H1 (cell line): ENCODE measurements around the gene MYLK4. TPM values are rescaled to one million over a fixed set of nuclear protein-coding genes. Genes with fewer than 3 reads are reported as not detected.

Experiments
- CTCF ChIA-PET: fragments of 300-600 bp; sonication (Branson Sonifier 250); formaldehyde crosslinking; loops from one replicate; lab custom pipeline; 2021; ENCODE audit not compliant: partially characterized antibody; lab: Charles Lee
- POLR2A ChIA-PET: fragments of 300-600 bp; sonication (Branson Sonifier 250); formaldehyde crosslinking; loops from one replicate; lab custom pipeline; 2021; ENCODE audit warnings: inconsistent platforms; ENCODE audit not compliant: partially characterized antibody; lab: Charles Lee
- DNase-seq, 2 experiments: peaks; one replicate each; pipeline versions ENCODE4 v3.0.0 to v3.0.0-alpha.2; 2010 to 2022; ENCODE audit warnings: low spot score in 2 of 2, low read depth in 1 of 2, mixed read lengths in 1 of 2
- FAIRE-seq: peaks from 2 replicates; lab custom pipeline; 2011; peaks lifted over from hg19 to GRCh38; lab: Jason Lieb, UNC
- H2AFZ ChIP-seq: 2 replicates; pipeline ENCODE4 v1.8.1; 2012; ENCODE audit warnings: low read length, inconsistent platforms
- H2AK5ac ChIP-seq: 2 replicates; pipeline ENCODE4 v1.6.1; 2013; ENCODE audit warnings: low read depth, low read length
- H2BK120ac ChIP-seq: replicated peaks from 2 replicates; pipeline ENCODE3; 2013; ENCODE audit warnings: low read depth, low read length, inconsistent platforms
- H2BK12ac ChIP-seq: 2 replicates; pipeline ENCODE4 v1.6.1; 2013; ENCODE audit warnings: low read depth, low read length
- H2BK15ac ChIP-seq: 2 replicates; pipeline ENCODE4 v1.6.1; 2013; ENCODE audit warnings: low read length
- H2BK20ac ChIP-seq: 2 replicates; pipeline ENCODE4 v1.6.1; 2013; ENCODE audit warnings: low read length
- H2BK5ac ChIP-seq: 2 replicates; pipeline ENCODE4 v1.6.1; 2013; ENCODE audit warnings: low read depth, low read length
- H3K14ac ChIP-seq: 2 replicates; pipeline ENCODE4 v1.6.1; 2013; ENCODE audit warnings: inconsistent platforms; ENCODE audit not compliant: insufficient read length
- H3K18ac ChIP-seq: 2 replicates; pipeline ENCODE4 v1.6.1; 2013; ENCODE audit warnings: low read length; ENCODE audit errors: extremely low read depth
- H3K23ac ChIP-seq: 2 replicates; pipeline ENCODE4 v1.6.1; 2013; ENCODE audit warnings: inconsistent platforms; ENCODE audit not compliant: insufficient read length
- H3K23me2 ChIP-seq: 2 replicates; pipeline ENCODE4 v1.6.1; 2013; ENCODE audit warnings: low read depth, low read length
- H3K27ac ChIP-seq: 2 replicates; pipeline ENCODE4 v1.6.1; 2011; ENCODE audit warnings: low read depth, low read length, inconsistent platforms
- H3K27me3 ChIP-seq, 4 experiments: replicated peaks in 1 of 4; 1 replicate in 1 of 4; 2 replicates in 3 of 4; pipeline versions ENCODE4 v1.6.1 to v1.8.1; 2011 to 2013; ENCODE audit warnings: low read length in 3 of 4, mild to moderate bottlenecking in 3 of 4, inconsistent platforms in 2 of 4, mixed read lengths in 2 of 4, moderate library complexity in 1 of 4; ENCODE audit not compliant: control insufficient read depth in 3 of 4, insufficient read depth in 3 of 4; ENCODE audit errors: extremely low read depth in 1 of 4
- H3K36me3 ChIP-seq, 4 experiments: 2 replicates each; pipeline versions ENCODE4 v1.6.1 to v1.8.1; 2011 to 2013; ENCODE audit warnings: mild to moderate bottlenecking in 4 of 4, low read length in 3 of 4, moderate library complexity in 2 of 4, control low read depth in 1 of 4, inconsistent platforms in 1 of 4; ENCODE audit not compliant: insufficient read depth in 4 of 4, control insufficient read depth in 2 of 4
- H3K4ac ChIP-seq: replicated peaks from 2 replicates; pipeline ENCODE3; 2013; ENCODE audit warnings: low read length, low read depth, mixed read lengths, inconsistent platforms; ENCODE audit not compliant: insufficient read length
- H3K4me1 ChIP-seq, 4 experiments: replicated peaks in 1 of 4; 1 replicate in 1 of 4; 2 replicates in 3 of 4; pipeline versions ENCODE4 v1.6.1 to v1.8.1; 2011 to 2013; ENCODE audit warnings: low read length in 3 of 4, inconsistent platforms in 2 of 4, mixed read lengths in 1 of 4; ENCODE audit not compliant: insufficient read depth in 4 of 4, control insufficient read depth in 3 of 4
- H3K4me2 ChIP-seq, 2 experiments: 2 replicates each; pipeline versions ENCODE4 v1.6.1 to v1.8.1; 2011 to 2013; ENCODE audit warnings: low read depth in 2 of 2, low read length in 2 of 2, control low read depth in 1 of 2, inconsistent platforms in 1 of 2, mild to moderate bottlenecking in 1 of 2; ENCODE audit not compliant: insufficient read depth in 1 of 2
- H3K4me3 ChIP-seq, 4 experiments: fragments of 200-600, 300-600 bp in 1 of 4; sonication (generic), shearing (Covaris generic), sonication (Bioruptor Twin) in 1 of 4; 2 replicates each; pipeline versions ENCODE4 v1.5.1 to v1.8.1; 2011 to 2016; ENCODE audit warnings: low read length in 4 of 4, low read depth in 3 of 4, control low read depth in 2 of 4, inconsistent platforms in 2 of 4, mild to moderate bottlenecking in 2 of 4, mixed read lengths in 1 of 4, moderate library complexity in 1 of 4; ENCODE audit not compliant: insufficient read depth in 2 of 4; ENCODE audit errors: extremely low read depth in 1 of 4
- H3K56ac ChIP-seq: replicated peaks from 2 replicates; pipeline ENCODE3; 2013; ENCODE audit warnings: low read depth, mild to moderate bottlenecking, mixed read lengths, low read length, inconsistent platforms; ENCODE audit not compliant: insufficient read length
- H3K79me1 ChIP-seq: 2 replicates; pipeline ENCODE4 v1.6.1; 2013; ENCODE audit warnings: low read depth, low read length, control low read depth
- H3K79me2 ChIP-seq, 2 experiments: 2 replicates each; pipeline versions ENCODE4 v1.6.1 to v1.8.1; 2012 to 2013; ENCODE audit warnings: low read length in 2 of 2, mild to moderate bottlenecking in 2 of 2, inconsistent platforms in 1 of 2; ENCODE audit not compliant: insufficient read depth in 2 of 2, control insufficient read depth in 1 of 2
- H3K9ac ChIP-seq, 4 experiments: replicated peaks in 1 of 4; 1 replicate in 1 of 4; 2 replicates in 3 of 4; pipeline versions ENCODE4 v1.6.1 to v1.8.1; 2011 to 2013; ENCODE audit warnings: low read depth in 3 of 4, low read length in 3 of 4, control low read depth in 2 of 4, mild to moderate bottlenecking in 2 of 4, moderate library complexity in 2 of 4, inconsistent platforms in 1 of 4; ENCODE audit errors: extremely low read depth in 1 of 4
- H3K9me3 ChIP-seq, 2 experiments: 2 replicates each; pipeline versions ENCODE4 v1.6.1 to v1.8.1; 2012 to 2013; ENCODE audit warnings: mild to moderate bottlenecking in 2 of 2, moderate library complexity in 2 of 2, control low read depth in 1 of 2, inconsistent platforms in 1 of 2, low read depth in 1 of 2, low read length in 1 of 2, mixed read lengths in 1 of 2; ENCODE audit not compliant: insufficient read depth in 2 of 2
- H4K20me1 ChIP-seq, 2 experiments: replicated peaks in 1 of 2; 2 replicates each; pipeline versions ENCODE3 to v1.8.1; 2011 to 2013; ENCODE audit warnings: inconsistent platforms in 2 of 2, low read length in 2 of 2, mild to moderate bottlenecking in 1 of 2; ENCODE audit not compliant: insufficient read depth in 2 of 2, control insufficient read depth in 1 of 2
- H4K5ac ChIP-seq: 2 replicates; pipeline ENCODE4 v1.6.1; 2013; ENCODE audit warnings: low read length, low read depth, mixed read lengths, inconsistent platforms; ENCODE audit not compliant: insufficient read length
- H4K8ac ChIP-seq: 2 replicates; pipeline ENCODE4 v1.8.0; 2013; ENCODE audit warnings: mild to moderate bottlenecking, moderate library complexity, low read length, inconsistent platforms; ENCODE audit not compliant: insufficient read depth; ENCODE audit errors: extremely low read depth
- H4K91ac ChIP-seq: replicated peaks from 2 replicates; pipeline ENCODE3; 2013; ENCODE audit warnings: low read length, mixed read lengths, inconsistent platforms; ENCODE audit not compliant: insufficient read length
- MAFK ChIP-seq: IDR thresholded peaks from 2 replicates; pipeline ENCODE4 v1.6.1; 2012; ENCODE audit warnings: low read depth, mild to moderate bottlenecking, improper control_type of control experiment, low read length
- WGBS, 2 experiments: shearing (Covaris generic) in 1 of 2; methylation state at CpG; one replicate each; pipeline versions ENCODE4 v1.1.6 to v1.1.7; 2013 to 2015; ENCODE audit warnings: low lambda C conversion rate in 2 of 2, mixed read lengths in 2 of 2, inconsistent platforms in 1 of 2, low coverage in 1 of 2, missing lambda C conversion rate in 1 of 2; ENCODE audit not compliant: insufficient replicate concordance in 2 of 2, insufficient coverage in 1 of 2, insufficient read length in 1 of 2; ENCODE audit errors: extremely low coverage in 1 of 2, missing lambda C conversion rate in 1 of 2; 5-methylcytosine and 5-hydroxymethylcytosine counted together
- polyA plus RNA-seq, 7 experiments: library from polyadenylated mRNA; depleted of rRNA in 3 of 7; stranded (reverse) in 5 of 7; unstranded in 2 of 7; fragments of >200 nt in 5 of 7; fragments of 200-250 nt in 2 of 7; gene quantifications; 1 replicate in 5 of 7; 2 replicates in 1 of 7; 4 replicates in 1 of 7; pipeline versions ENCODE4 v1.2.1 to v1.2.3, GENCODE V29; 2011 to 2013; ENCODE audit warnings: missing spikeins in 2 of 7, mixed read lengths in 2 of 7
- total RNA-seq: library from RNA; stranded (reverse); fragmentation: NEBNext Ultra II Directional; extraction: Animal tissue kit (Norgen Biotek cat#: 25700); gene quantifications from 2 replicates; pipeline ENCODE4 v1.2.1, GENCODE V29; 2021
- TF ChIP-seq, protein P1 (sequence below): IDR thresholded peaks from 2 replicates; pipeline ENCODE4 v1.6.1; 2012; ENCODE audit warnings: low read length, inconsistent platforms

MYLK4 gene
- total and polyA plus RNA-seq, 2 of the 8 experiments (the other 6 are each of a cell fraction or from before 2014, with no cell fraction given): 0.11 to 0.17 TPM

DNA sequence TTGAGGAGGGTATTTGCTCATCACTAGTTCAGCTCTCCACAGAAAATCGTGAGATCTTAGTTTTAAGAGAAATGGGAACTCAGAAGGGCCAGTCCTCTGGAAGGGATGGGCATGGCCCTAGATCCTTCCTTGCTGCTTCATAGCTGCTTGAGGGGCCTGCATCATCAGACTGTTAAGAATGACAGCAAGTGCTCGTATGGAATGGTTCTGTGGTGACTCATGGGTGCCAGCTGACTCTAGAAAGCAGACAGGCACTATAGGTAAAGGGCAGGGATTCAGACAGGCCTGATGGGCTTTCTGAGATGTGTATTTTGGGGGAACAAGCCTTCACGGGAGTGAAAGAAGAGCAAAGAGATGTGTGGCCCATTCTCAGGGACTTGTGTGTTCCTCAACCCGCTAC lies 90.8 kb downstream of the MYLK4 start:
- TF ChIP-seq, protein P1, sequence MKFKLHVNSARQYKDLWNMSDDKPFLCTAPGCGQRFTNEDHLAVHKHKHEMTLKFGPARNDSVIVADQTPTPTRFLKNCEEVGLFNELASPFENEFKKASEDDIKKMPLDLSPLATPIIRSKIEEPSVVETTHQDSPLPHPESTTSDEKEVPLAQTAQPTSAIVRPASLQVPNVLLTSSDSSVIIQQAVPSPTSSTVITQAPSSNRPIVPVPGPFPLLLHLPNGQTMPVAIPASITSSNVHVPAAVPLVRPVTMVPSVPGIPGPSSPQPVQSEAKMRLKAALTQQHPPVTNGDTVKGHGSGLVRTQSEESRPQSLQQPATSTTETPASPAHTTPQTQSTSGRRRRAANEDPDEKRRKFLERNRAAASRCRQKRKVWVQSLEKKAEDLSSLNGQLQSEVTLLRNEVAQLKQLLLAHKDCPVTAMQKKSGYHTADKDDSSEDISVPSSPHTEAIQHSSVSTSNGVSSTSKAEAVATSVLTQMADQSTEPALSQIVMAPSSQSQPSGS: no peak
- no peak for TF ChIP-seq MAFK
- TF ChIP-seq, all 59 proteins: peak for 0
- Histone ChIP-seq H4K20me1 (no peaks in the 10 kb centered on the region), H3K27ac (no peak overlapping the region)

More for the DNA sequence above, 90.8 kb downstream of the MYLK4 start:
- Histone ChIP-seq H3K79me2 (no peaks in the 10 kb centered on the region), H4K8ac (no peak overlapping the region), H3K4ac (no peak overlapping the region), H3K23ac (no peak overlapping the region), H3K79me1 (no peaks in the 10 kb centered on the region), H4K5ac (no peak overlapping the region), H2BK12ac (no peak overlapping the region), H3K23me2 (no peaks in the 10 kb centered on the region), H2BK120ac (no peak overlapping the region), H3K14ac (no peak overlapping the region), H2BK15ac (no peak overlapping the region), H3K4me2 (no peak overlapping the region), H3K4me1 (peaks cover 0 to 5% (median 1%) of the 10 kb centered on the region in 4 experiments; a peak in 3 of 7 replicates), H3K9me3 (peaks cover 0 to 3% of the 10 kb centered on the region in 2 experiments; a peak in 1 of 4 replicates), H2AFZ (no peak overlapping the region), H3K9ac (no peak overlapping the region), H2BK20ac (peak overlapping the region; percentile 76; the same call in 1 of the 2 replicates), H3K18ac (no peak overlapping the region; the same call in 1 of the 2 replicates), H3K27me3 (peaks cover 0 to 2% (median 0%) of the 10 kb centered on the region in 4 experiments; a peak in 1 of 7 replicates), H3K36me3 (no peaks in the 10 kb centered on the region), H4K91ac (no peak overlapping the region), H3K4me3 (no peak overlapping the region), H2AK5ac (no peak overlapping the region), H2BK5ac (no peak overlapping the region), H3K56ac (no peak overlapping the region)
- 81% methylated on average over 4 of the region's 4 CpGs; no CpG with 5 or more reads in 1 of the 2 experiments for WGBS, 2 experiments
- ChIA-PET CTCF (interaction anchor here (1.2 to 1.8 kb wide), 3 partner anchors 14 to 453 kb away, joined by 3 to 6 read pairs (median 4); no protein-coding TSS in a partner anchor), POLR2A (no interaction called here)
- DNase-seq (peak in 1 of 2 experiments; percentile 9), FAIRE-seq (no peak)
